ENCODE data around the gene PDE4A. TPM values are rescaled to one million over a fixed set of nuclear protein-coding genes. Genes with fewer than 3 reads are reported as not detected.
"Not testable (repeated sequence)": the region's sequence is repeated elsewhere in the genome, so short reads cannot be mapped to it uniquely, and the experiment has no call there.

The PDE4A gene
- total RNA-seq, 2 donors from 2014 or later = 24.9 to 25.5 TPM

- TF ChIP-seq CTCF (IDR thresholded peaks at IDR 0.05) = no peak
- H3K9me3 ChIP-seq = no peaks in the 10 kb centered on the region
- no peaks in the 10 kb centered on the region for H3K27me3 ChIP-seq (replicated peaks; ENCODE audit: insufficient read depth)
- DNase-seq (ENCODE audit: low spot score) (no peak), ATAC-seq (ENCODE audit: insufficient number of reproducible peaks, low FRiP score, low read depth) (no peak)
- H3K27ac ChIP-seq = no peak overlapping the region
- peaks cover 37% of the 10 kb centered on the region for H3K36me3 ChIP-seq
- no peak overlapping the region for H3K4me3 ChIP-seq
- peaks cover 0 to 2% of the 10 kb centered on the region in 2 donors for H3K4me1 ChIP-seq (ENCODE audit: control insufficient read depth in 1 of 2, low read depth in 2 of 2)
Observed at GRCh38 chr19:10395436-10395835, 24.9 kb upstream of the PDE4A start.

- DNase-seq (ENCODE audit: low spot score) = no peak
- no peak for ATAC-seq (ENCODE audit: insufficient number of reproducible peaks, low FRiP score, low read depth)
- no peak for TF ChIP-seq CTCF (IDR thresholded peaks at IDR 0.05)
- Histone ChIP-seq H3K4me3 (no peak overlapping the region), H3K4me1 (ENCODE audit: control insufficient read depth in 1 of 2, low read depth in 2 of 2) (peaks cover 0 to 7% of the 10 kb centered on the region in 2 donors), H3K27me3 (replicated peaks; ENCODE audit: insufficient read depth) (no peaks in the 10 kb centered on the region), H3K9me3 (no peaks in the 10 kb centered on the region), H3K36me3 (peaks cover 36% of the 10 kb centered on the region), H3K27ac (no peak overlapping the region)
Observed at GRCh38 chr19:10395917-10396316, 24.4 kb upstream of the PDE4A start.

GRCh38 chr19:10398819-10399218, 21.5 kb upstream of the PDE4A start:
- H3K4me1 ChIP-seq (ENCODE audit: control insufficient read depth in 1 of 2, low read depth in 2 of 2) = peaks cover 15 to 27% of the 10 kb centered on the region in 2 donors
- DNase-seq (ENCODE audit: low spot score) (no peak), ATAC-seq (ENCODE audit: insufficient number of reproducible peaks, low FRiP score, low read depth) (no peak)
- TF ChIP-seq CTCF (IDR thresholded peaks at IDR 0.05) = no peak
- no peaks in the 10 kb centered on the region for H3K27me3 ChIP-seq (replicated peaks; ENCODE audit: insufficient read depth)
- peaks cover 13% of the 10 kb centered on the region for H3K36me3 ChIP-seq
- H3K27ac ChIP-seq = no peak overlapping the region
- H3K9me3 ChIP-seq = no peaks in the 10 kb centered on the region
- no peak overlapping the region for H3K4me3 ChIP-seq

GRCh38 chr19:10399340-10399739, 21.0 kb upstream of the PDE4A start:
- H3K27ac ChIP-seq; H3K4me3 ChIP-seq; DNase-seq (ENCODE audit: low spot score); H3K36me3 ChIP-seq; ATAC-seq (ENCODE audit: insufficient number of reproducible peaks, low FRiP score, low read depth); H3K9me3 ChIP-seq; H3K27me3 ChIP-seq (replicated peaks; ENCODE audit: insufficient read depth): not testable (repeated sequence)
- peaks cover 17 to 30% of the 10 kb centered on the region in 2 donors for H3K4me1 ChIP-seq (ENCODE audit: control insufficient read depth in 1 of 2, low read depth in 2 of 2)

GRCh38 chr19:10399878-10400277, 20.5 kb upstream of the PDE4A start:
- no peak for ATAC-seq (ENCODE audit: insufficient number of reproducible peaks, low FRiP score, low read depth)
- Histone ChIP-seq H3K4me1 (ENCODE audit: control insufficient read depth in 1 of 2, low read depth in 2 of 2) (peaks cover 23 to 36% of the 10 kb centered on the region in 2 donors), H3K36me3 (peaks cover 6% of the 10 kb centered on the region)

More at GRCh38 chr19:10399878-10400277, 20.5 kb upstream of the PDE4A start:
- no peak overlapping the region for H3K27ac ChIP-seq
- no peaks in the 10 kb centered on the region for H3K9me3 ChIP-seq
- H3K4me3 ChIP-seq = no peak overlapping the region
- no peak for TF ChIP-seq CTCF (IDR thresholded peaks at IDR 0.05)
- DNase-seq (ENCODE audit: low spot score) = no peak
- H3K27me3 ChIP-seq (replicated peaks; ENCODE audit: insufficient read depth) = peaks cover 2% of the 10 kb centered on the region

Data from thoracic aorta (tissue), 2 donors.